NCI-H2196 treated with DMSO at 0.1 percent for 48 hours (cell line): Measurements from ENCODE around the gene PSMD3.
A peak's percentile ranks its signal among the peaks of the same experiment; 100 is the strongest.

Experiments
- DNase-seq: peaks from one replicate; lab custom pipeline; 2025; ENCODE audit not compliant: unreplicated experiment; lab: John Stamatoyannopoulos, UW

The PSMD3 gene

GRCh38 chr17:40020146-40020545 is 39.5 kb downstream of the PSMD3 start:
- no peak for DNase-seq

- no peak for DNase-seq
Measured at GRCh38 chr17:40021451-40021971, 40.9 kb downstream of the PSMD3 start.

GRCh38 chr17:40022497-40022896 is 41.9 kb downstream of the PSMD3 start:
- no peak for DNase-seq

GRCh38 chr17:40022961-40023541 is 42.4 kb downstream of the PSMD3 start:
- DNase-seq: peak; percentile 66

- DNase-seq: peak; percentile 66
Measured at GRCh38 chr17:40023590-40024292, 43.1 kb downstream of the PSMD3 start.

GRCh38 chr17:40024901-40025300 is 44.3 kb downstream of the PSMD3 start:
- DNase-seq: no peak

- DNase-seq: no peak
Measured at GRCh38 chr17:40025559-40025958, 45.0 kb downstream of the PSMD3 start.

GRCh38 chr17:40025991-40026815 is 45.6 kb downstream of the PSMD3 start:
- peak; percentile 8 for DNase-seq

GRCh38 chr17:40026816-40027613 is 46.4 kb downstream of the PSMD3 start:
- DNase-seq: peak; percentile 18

- DNase-seq: no peak
Measured at GRCh38 chr17:40027614-40028012, 47.0 kb downstream of the PSMD3 start.

- no peak for DNase-seq
Measured at GRCh38 chr17:40028595-40028994, 48.0 kb downstream of the PSMD3 start.

GRCh38 chr17:40031706-40032105 is 51.1 kb downstream of the PSMD3 start:
- DNase-seq: no peak

- no peak for DNase-seq
Measured at GRCh38 chr17:40032322-40033320, 52.0 kb downstream of the PSMD3 start.

GRCh38 chr17:40033339-40033738 is 52.7 kb downstream of the PSMD3 start:
- DNase-seq: no peak

GRCh38 chr17:40034426-40035161 is 54.0 kb downstream of the PSMD3 start:
- no peak for DNase-seq

GRCh38 chr17:40035162-40035559 is 54.6 kb downstream of the PSMD3 start:
- no peak for DNase-seq

- DNase-seq: peak; percentile 11
Measured at GRCh38 chr17:40038882-40039513, 58.4 kb downstream of the PSMD3 start.

- no peak for DNase-seq
Measured at GRCh38 chr17:40041196-40041595, 60.6 kb downstream of the PSMD3 start.
